AG09319 (cell line): Measurements from ENCODE around the gene SPRED3.

ENCODE experiments used
- DNase-seq: peaks from one replicate; pipeline ENCODE4 v3.0.0-alpha.2; 2010; ENCODE audit warnings: low read depth; ENCODE audit errors: extremely low read depth
- TF ChIP-seq, protein P1 (sequence below): IDR thresholded peaks from 2 replicates; pipeline ENCODE4 v1.5.1; 2011; ENCODE audit warnings: low read depth, mild to moderate bottlenecking, inconsistent platforms, low read length, moderate library complexity

The SPRED3 gene

DNA sequence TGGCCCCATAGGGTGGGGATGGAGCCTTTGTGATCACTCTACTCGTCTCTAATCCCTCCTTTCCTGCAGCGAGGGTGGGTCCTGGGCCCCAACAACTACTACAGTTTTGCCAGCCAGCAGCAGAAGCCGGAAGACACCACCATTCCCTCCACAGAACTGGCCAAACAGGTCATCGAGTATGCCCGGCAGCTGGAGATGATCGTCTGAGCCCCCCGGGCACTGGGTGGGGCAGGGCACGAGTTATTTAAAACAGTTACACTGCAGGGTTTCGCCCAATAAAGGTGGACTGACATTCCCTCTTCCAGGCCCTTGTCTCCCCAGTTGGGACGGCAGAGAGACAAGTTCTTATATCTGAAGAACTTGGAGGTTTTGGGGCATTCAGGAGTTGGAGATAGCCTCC, 5.3 kb upstream of the SPRED3 start:
- TF ChIP-seq, protein P1, sequence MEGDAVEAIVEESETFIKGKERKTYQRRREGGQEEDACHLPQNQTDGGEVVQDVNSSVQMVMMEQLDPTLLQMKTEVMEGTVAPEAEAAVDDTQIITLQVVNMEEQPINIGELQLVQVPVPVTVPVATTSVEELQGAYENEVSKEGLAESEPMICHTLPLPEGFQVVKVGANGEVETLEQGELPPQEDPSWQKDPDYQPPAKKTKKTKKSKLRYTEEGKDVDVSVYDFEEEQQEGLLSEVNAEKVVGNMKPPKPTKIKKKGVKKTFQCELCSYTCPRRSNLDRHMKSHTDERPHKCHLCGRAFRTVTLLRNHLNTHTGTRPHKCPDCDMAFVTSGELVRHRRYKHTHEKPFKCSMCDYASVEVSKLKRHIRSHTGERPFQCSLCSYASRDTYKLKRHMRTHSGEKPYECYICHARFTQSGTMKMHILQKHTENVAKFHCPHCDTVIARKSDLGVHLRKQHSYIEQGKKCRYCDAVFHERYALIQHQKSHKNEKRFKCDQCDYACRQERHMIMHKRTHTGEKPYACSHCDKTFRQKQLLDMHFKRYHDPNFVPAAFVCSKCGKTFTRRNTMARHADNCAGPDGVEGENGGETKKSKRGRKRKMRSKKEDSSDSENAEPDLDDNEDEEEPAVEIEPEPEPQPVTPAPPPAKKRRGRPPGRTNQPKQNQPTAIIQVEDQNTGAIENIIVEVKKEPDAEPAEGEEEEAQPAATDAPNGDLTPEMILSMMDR, result no peak
- no peak for DNase-seq

DNA sequence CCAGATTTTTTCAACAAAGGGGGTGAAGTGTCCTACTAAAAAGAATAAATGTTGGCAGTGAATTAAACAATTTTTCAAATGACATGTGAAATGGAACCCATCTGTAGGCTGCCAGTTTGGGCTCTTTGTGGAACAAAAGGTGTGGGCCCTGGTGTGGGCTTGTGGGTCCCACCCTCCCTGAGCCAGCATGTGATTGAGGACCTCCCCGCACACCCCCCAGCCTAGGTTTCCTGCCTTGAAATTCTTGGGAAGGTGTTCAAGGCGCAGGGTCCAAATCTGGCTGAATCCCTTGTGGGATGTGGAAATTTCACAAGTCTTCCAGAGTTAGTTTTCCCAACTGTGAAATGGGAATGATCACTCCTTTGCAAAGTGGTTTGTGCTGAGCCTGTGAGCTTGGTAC, 4.8 kb upstream of the SPRED3 start:
- DNase-seq, result no peak
- TF ChIP-seq, protein P1, result no peak

DNA sequence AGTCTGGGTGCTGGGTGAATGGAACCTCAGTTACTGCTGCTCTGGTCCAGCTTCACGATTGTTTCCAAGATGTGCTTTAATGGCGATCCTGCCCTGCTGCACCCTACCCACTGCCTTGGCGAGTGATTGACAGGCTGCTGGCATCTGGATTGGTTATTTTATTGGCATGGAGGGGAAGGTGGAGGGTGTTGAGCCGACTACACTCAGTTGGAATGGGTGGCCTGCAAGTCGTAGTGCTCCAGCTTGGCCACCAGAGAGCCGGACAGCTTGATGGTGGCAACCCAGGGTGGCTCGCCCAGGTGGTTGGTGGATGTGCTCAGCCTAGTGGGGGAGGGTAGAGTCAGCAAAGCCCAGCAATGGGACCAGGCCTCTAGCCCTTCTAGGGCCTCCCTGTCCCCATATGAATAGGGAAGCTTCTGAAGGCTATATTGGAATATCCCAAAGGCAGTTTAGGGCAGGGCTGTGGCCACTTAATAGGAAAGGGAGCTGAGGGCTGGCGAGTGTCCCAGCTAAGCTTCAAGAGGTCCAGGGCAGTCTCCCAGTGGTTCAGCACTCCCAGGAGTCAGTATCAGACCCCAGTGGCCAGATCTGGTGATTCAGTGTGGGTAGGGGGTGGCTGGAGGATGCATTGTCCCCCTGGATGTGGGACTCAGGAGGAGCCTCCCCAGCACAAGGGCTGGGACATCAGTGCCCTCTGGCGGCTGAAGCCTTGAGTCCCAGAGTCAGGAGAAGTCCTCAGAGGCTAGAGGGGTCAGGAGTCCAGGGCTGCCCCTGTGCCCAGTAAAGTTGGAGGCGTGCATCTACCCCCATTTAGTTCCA, 4.1 kb upstream of the SPRED3 start:
- TF ChIP-seq, protein P1, result peak; percentile 18
- DNase-seq, result no peak

DNA sequence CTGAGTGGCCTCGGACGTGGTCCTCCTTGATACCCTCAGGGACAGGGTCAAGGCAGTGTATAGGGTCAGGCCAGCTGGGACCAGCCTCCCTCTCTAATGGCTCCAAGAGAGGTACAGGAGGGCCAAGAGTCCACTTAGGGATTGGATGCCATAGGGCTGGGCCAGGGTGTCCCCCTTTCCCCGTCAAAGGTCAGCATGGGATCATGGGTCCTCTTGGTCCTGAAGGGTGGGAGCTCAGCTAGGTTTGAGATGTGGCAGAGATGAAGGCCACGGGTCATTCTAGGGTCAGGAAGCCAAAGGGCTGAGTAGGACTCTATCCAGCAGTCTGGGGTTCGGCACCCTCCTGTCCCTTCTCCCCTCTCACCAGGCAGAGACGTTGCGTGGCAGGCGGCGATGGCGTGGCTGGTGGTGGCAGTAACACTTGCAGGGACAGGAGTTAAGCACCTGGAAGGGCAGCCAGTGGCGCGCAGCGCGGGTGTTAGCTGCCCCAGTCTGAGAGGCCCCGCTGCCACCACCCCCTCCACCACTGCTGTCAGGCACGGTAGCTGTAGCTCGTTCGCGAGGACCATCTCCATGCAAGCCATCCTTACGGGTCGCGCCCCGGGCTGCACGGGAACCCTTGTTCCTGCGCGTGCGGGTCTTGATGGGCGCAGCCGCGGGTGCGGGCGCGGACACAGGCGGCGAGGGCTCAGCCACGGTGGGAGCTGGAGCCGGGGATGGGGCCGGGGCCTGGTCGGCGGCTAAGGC, 3.3 kb upstream of the SPRED3 start:
- TF ChIP-seq, protein P1, result no peak
- no peak for DNase-seq

DNA sequence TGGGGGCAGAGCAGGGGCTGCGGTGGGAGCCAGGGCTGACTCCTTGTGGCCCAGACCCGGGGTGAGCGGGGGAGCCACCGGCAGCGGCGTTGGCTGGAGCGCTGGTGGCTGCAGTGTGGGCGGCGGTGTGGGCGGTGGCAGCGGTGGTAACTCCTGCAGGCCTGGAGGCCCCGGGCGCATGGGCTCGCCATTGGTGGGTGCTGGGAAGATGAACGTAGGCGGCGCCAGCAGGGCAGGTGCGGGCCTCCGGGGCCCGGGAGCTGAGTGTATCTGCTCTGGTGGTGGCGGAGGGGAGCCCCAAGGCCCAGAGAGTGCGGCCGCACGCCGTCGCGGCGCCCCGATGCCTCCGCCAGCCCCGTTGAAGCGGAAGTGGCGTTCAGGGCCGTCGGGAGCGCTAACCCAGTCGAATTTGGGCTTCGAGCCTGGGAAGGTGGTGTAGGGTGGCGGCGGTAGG, 2.7 kb upstream of the SPRED3 start:
- DNase-seq, result no peak
- TF ChIP-seq, protein P1, result no peak

DNA sequence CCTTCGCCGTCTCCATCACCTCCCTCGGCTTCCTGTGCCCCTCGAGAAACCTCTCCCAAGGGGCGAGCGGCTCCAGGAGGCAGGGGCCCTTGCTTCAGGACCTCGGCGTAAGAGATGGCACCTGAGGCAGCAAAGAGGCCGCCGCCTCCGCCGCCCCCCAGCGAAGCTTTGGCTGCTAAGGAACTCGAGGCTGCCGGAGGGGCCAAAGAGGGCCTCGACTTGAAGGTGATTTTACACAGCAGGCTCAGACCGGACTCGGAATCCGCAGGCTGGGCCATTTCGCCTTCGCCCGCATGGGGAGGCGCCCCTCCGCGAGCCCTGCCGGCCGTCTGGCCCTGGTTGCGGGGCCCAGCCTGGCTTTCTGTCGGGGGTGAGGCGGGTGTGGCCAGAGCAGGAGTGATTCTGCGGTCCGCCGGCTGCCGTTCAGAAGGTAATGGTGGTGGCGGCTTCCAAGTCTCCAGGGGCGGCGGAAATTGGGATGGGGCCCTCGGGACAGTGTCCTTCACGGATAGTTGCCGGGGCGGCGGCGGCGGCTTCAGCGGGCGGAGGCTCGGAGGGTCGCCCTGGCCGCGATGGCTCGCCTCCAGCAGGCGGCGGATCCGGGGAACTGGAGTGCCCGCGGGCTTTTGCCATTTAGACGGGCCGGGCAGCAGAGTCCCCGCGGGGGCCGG, 2.1 kb upstream of the SPRED3 start:
- TF ChIP-seq, protein P1, result no peak
- no peak for DNase-seq
